Panc1 (cell line): Measurements from ENCODE around the gene LRRC74A. TPM values are rescaled to one million over a fixed set of nuclear protein-coding genes. Genes with fewer than 3 reads are reported as not detected.

Experiments
- ATAC-seq: fragments of 200-7000 bp; cut with Tn5 transposase; 2 replicates; pipeline ENCODE4 v1.9.1; 2020; ENCODE audit warnings: mild to moderate bottlenecking, moderate library complexity
- BruUV-seq: library from RNA; stranded (reverse); fragments of 400-500 nt; replicated peaks from 2 replicates; lab custom pipeline; 2021; lab: Mats Ljungman, UMichigan
- CTCF ChIA-PET: fragments of 300-600 bp; sonication (Branson Sonifier 250); formaldehyde crosslinking; loops from one replicate; lab custom pipeline; 2022; ENCODE audit warnings: antibody characterized with exemption; lab: Charles Lee
- POLR2A ChIA-PET: fragments of 300-600 bp; sonication (Branson Sonifier 250); formaldehyde crosslinking; loops from one replicate; lab custom pipeline; 2022; ENCODE audit warnings: antibody characterized with exemption; lab: Charles Lee
- DNase-seq: peaks from one replicate; pipeline ENCODE4 v3.0.0-alpha.2; 2010; ENCODE audit warnings: low read depth, low spot score
- H3K27ac ChIP-seq: 2 replicates; pipeline ENCODE4 v1.5.1; 2011; ENCODE audit warnings: mild to moderate bottlenecking, low read length, inconsistent platforms
- H3K27me3 ChIP-seq: fragments of 200-500 bp; sonication (Bioruptor generic); 2 replicates; pipeline ENCODE4 v1.6.0; 2014; ENCODE audit warnings: low read length, inconsistent platforms; ENCODE audit not compliant: control insufficient read depth, insufficient read depth
- H3K36me3 ChIP-seq: fragments of 200-500 bp; sonication (Bioruptor generic); 2 replicates; pipeline ENCODE4 v1.5.1; 2014; ENCODE audit warnings: inconsistent platforms, mild to moderate bottlenecking, low read length, moderate library complexity; ENCODE audit not compliant: control insufficient read depth, insufficient read depth
- H3K4me1 ChIP-seq: 2 replicates; pipeline ENCODE4 v1.5.1; 2011; ENCODE audit warnings: inconsistent platforms, mild to moderate bottlenecking, low read length, moderate library complexity; ENCODE audit not compliant: control insufficient read depth, insufficient read depth
- H3K4me3 ChIP-seq, 2 experiments: 2 replicates each; pipeline ENCODE4 v1.5.1; 2011 to 2012; ENCODE audit warnings: low read depth in 2 of 2, low read length in 2 of 2, mild to moderate bottlenecking in 2 of 2, inconsistent platforms in 1 of 2, moderate library complexity in 1 of 2
- H3K9me3 ChIP-seq: fragments of 200-500 bp; sonication (Bioruptor generic); 2 replicates; pipeline ENCODE4 v1.5.1; 2014; ENCODE audit warnings: low read depth, mild to moderate bottlenecking, inconsistent platforms, low read length, moderate library complexity; ENCODE audit not compliant: control insufficient read depth, insufficient read depth
- POLR2AphosphoS5 ChIP-seq: IDR thresholded peaks from 2 replicates; pipeline ENCODE4 v1.6.1; 2012; ENCODE audit warnings: mild to moderate bottlenecking, low read depth, low read length, moderate library complexity
- REST ChIP-seq, 2 experiments: IDR thresholded peaks; 2 replicates each; pipeline ENCODE4 v1.6.1; 2011 to 2012; ENCODE audit warnings: low read depth in 2 of 2, control low read depth in 1 of 2, low read length in 1 of 2, mild to moderate bottlenecking in 1 of 2, moderate library complexity in 1 of 2; ENCODE audit not compliant: insufficient read depth in 1 of 2
- SIN3A ChIP-seq: IDR thresholded peaks from 2 replicates; pipeline ENCODE4 v1.6.1; 2012; ENCODE audit warnings: low read depth, mild to moderate bottlenecking, low read length, moderate library complexity, borderline replicate concordance; ENCODE audit not compliant: insufficient read depth
- TCF7L2 ChIP-seq: IDR thresholded peaks from 2 replicates; pipeline ENCODE4 v1.6.1; 2011; ENCODE audit warnings: mild to moderate bottlenecking, low read depth, low read length, inconsistent platforms
- in situ Hi-C: cut with HindIII; loops from 2 replicates; pipeline ENCODE4 v1.10.0; 2016; ENCODE audit warnings: low sequenced_read_pairs, low pct_unique_long_range_greater_than_20kb
- intact Hi-C: fragments of 100-400 bp; cut with micrococcal nuclease; formaldehyde crosslinking; loops from one replicate; pipeline ENCODE4 v1.10.0; 2022; ENCODE audit not compliant: unreplicated experiment
- total RNA-seq: library from RNA; stranded (reverse); gene quantifications from one replicate; pipeline ENCODE4 v1.2.1, GENCODE V29; 2021; ENCODE audit not compliant: unreplicated experiment
- TF ChIP-seq, protein P1 (sequence below): fragments of 450-650 bp; IDR thresholded peaks from 2 replicates; pipeline ENCODE4 v1.5.1; 2017; ENCODE audit warnings: mild to moderate bottlenecking

Gene LRRC74A
- total RNA-seq, 1 experiment from 2014 or later: not detected

DNA sequence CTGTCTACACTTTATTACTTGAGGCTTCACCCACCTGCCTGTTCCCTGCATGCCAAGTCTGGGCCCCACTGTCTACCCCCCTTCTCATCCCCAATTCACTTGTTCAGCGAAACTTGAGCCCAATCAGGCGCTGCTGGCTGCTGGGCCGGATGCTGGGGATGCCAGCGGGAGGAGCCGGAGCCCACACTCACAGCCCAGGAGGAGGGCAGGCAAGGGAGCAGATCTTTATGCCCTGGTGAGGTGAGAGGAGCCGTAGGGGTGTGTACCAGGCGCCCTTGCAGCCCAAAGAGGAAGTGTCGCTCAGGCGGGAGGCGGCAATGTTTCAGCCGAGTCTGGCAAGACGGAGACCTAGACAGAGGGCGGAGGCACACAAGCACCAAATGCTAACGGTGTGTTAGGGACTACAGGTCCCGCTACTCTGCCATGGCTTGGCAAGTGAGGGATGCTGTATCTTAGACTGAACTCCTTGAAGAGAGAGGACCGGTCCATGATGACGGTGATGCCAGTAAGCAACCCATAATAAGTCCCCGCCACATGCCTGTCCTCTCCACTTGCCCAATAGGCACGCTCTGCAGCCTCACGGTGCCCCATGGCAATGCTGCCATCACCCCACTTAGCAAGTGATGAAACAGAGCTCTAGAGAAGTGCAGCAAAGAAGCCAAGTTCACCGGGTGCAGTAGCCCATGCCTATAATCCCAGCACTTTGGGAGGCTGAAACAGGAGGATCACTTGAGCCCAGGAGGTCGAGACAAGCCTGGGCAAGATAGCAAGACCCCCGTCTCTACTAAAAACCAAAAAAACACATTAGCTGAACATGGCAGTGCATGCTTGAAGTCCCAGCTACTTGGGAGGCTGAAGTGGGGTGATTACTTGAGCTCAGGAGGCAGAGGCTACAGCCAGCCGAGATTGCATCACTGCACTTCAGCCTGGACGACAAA lies 41.6 kb downstream of the LRRC74A start:
- TF ChIP-seq REST (IDR thresholded peaks at IDR 0.05; ENCODE audit: insufficient read depth in 1 of 2, low read depth in 2 of 2, low read length in 1 of 2) (no peak), POLR2AphosphoS5 (no peak), SIN3A (no peak), TCF7L2 (no peak)
- TF ChIP-seq, protein P1, sequence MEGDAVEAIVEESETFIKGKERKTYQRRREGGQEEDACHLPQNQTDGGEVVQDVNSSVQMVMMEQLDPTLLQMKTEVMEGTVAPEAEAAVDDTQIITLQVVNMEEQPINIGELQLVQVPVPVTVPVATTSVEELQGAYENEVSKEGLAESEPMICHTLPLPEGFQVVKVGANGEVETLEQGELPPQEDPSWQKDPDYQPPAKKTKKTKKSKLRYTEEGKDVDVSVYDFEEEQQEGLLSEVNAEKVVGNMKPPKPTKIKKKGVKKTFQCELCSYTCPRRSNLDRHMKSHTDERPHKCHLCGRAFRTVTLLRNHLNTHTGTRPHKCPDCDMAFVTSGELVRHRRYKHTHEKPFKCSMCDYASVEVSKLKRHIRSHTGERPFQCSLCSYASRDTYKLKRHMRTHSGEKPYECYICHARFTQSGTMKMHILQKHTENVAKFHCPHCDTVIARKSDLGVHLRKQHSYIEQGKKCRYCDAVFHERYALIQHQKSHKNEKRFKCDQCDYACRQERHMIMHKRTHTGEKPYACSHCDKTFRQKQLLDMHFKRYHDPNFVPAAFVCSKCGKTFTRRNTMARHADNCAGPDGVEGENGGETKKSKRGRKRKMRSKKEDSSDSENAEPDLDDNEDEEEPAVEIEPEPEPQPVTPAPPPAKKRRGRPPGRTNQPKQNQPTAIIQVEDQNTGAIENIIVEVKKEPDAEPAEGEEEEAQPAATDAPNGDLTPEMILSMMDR: no peak
- BruUV-seq: no TSS peak
- Histone ChIP-seq H3K4me1 (no peaks in the 10 kb centered on the region), H3K36me3 (no peaks in the 10 kb centered on the region), H3K27me3 (no peaks in the 10 kb centered on the region), H3K9me3 (no peaks in the 10 kb centered on the region), H3K4me3 (no peak overlapping the region), H3K27ac (no peak overlapping the region)
- intact Hi-C loops: no loop called here
- no peak for ATAC-seq
- DNase-seq: no peak
- POLR2A ChIA-PET: interaction anchor here (0.7 kb wide), 1 partner anchor 207 kb away, joined by 3 read pairs; no protein-coding TSS in a partner anchor
- in situ Hi-C loops: no loop called here
- CTCF ChIA-PET: no interaction called here

DNA sequence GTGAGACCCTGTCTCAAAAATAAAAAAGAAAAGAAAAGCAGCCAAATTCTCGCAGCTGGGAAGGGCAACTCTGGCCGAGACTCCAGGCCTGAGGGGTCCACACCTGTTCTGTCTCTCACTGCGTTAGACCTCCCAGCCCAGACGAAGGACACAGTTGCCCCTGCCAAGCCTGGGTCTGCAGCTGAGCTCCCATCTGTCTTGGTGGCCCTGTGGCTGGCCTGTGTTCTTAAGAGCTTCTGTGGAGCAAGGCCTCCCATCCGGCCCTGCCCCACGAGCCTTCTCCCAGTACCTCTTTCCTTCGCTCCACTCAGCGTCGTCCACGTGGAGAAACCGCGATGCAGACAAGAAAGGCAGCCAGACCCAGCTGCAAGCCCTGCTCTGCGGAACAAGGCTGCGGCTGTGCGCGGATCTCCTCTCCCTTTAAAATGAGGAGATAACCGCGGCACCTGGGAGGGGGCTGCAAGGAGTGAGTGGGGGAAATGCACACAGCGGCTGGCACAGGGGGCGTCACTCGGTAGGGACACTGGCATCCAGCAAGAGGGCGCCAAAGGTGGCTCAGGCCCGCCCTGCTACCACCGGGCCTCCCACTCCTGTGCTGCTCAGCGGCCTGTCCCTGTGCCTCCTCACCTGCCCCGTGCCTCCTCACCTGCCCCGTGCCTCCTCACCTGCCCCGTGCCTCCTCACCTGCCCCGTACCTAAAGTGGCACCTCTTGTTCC lies 42.4 kb downstream of the LRRC74A start:
- no peaks in the 10 kb centered on the region for H3K27me3 ChIP-seq
- POLR2A ChIA-PET: interaction anchor here (0.6 kb wide), 1 partner anchor 25 kb away, joined by 8 read pairs; no protein-coding TSS in a partner anchor

More for the DNA sequence above, 42.4 kb downstream of the LRRC74A start:
- ATAC-seq: no peak
- Histone ChIP-seq H3K36me3 (no peaks in the 10 kb centered on the region), H3K9me3 (no peaks in the 10 kb centered on the region), H3K4me3 (no peak overlapping the region), H3K4me1 (no peaks in the 10 kb centered on the region), H3K27ac (no peak overlapping the region)
- no peak for DNase-seq
- BruUV-seq: no TSS peak
- in situ Hi-C loops: no loop called here
- intact Hi-C loops: no loop called here
- TF ChIP-seq REST (IDR thresholded peaks at IDR 0.05; ENCODE audit: insufficient read depth in 1 of 2, low read depth in 2 of 2, low read length in 1 of 2) (no peak), SIN3A (no peak), TCF7L2 (no peak), POLR2AphosphoS5 (no peak)
- TF ChIP-seq, protein P1: no peak
- CTCF ChIA-PET: no interaction called here
